Calu3 (cell line): ENCODE measurements around the gene SLC16A3. TPM values are rescaled to one million over a fixed set of nuclear protein-coding genes. Genes with fewer than 3 reads are reported as not detected.
A peak's percentile ranks its signal among the peaks of the same experiment; 100 is the strongest.

Experiments used
- BruUV-seq: library from RNA; stranded (reverse); fragments of 400-500 nt; replicated peaks from 2 replicates; lab custom pipeline; 2021; lab: Mats Ljungman, UMichigan
- CTCF ChIA-PET: fragments of 300-600 bp; sonication (Branson Sonifier 250); formaldehyde crosslinking; loops from one replicate; lab custom pipeline; 2022; ENCODE audit warnings: antibody characterized with exemption; lab: Charles Lee
- DNase-seq: peaks from one replicate; pipeline ENCODE4 v3.0.0; 2022
- H3K27ac Mint-ChIP-seq: one replicate; pipeline ENCODE4 v1.8.0; 2022; ENCODE audit warnings: mixed read lengths; ENCODE audit not compliant: unreplicated experiment
- H3K27me3 Mint-ChIP-seq: one replicate; pipeline ENCODE4 v1.8.0; 2022; ENCODE audit warnings: mixed read lengths; ENCODE audit not compliant: unreplicated experiment
- H3K36me3 Mint-ChIP-seq: one replicate; pipeline ENCODE4 v1.8.0; 2022; ENCODE audit warnings: mild to moderate bottlenecking, moderate library complexity, mixed read lengths; ENCODE audit not compliant: insufficient read depth, unreplicated experiment
- H3K4me1 Mint-ChIP-seq: one replicate; pipeline ENCODE4 v1.8.0; 2022; ENCODE audit warnings: mild to moderate bottlenecking, low read depth, mixed read lengths; ENCODE audit not compliant: unreplicated experiment
- H3K4me3 Mint-ChIP-seq: one replicate; pipeline ENCODE4 v1.8.0; 2022; ENCODE audit warnings: mild to moderate bottlenecking, low read depth, moderate library complexity, mixed read lengths; ENCODE audit not compliant: unreplicated experiment
- H3K9me3 Mint-ChIP-seq: one replicate; pipeline ENCODE4 v1.8.0; 2022; ENCODE audit warnings: low read depth, mixed read lengths; ENCODE audit not compliant: unreplicated experiment
- CTCF ChIP-seq: fragments of 200-600 bp; IDR thresholded peaks from one replicate; pipeline ENCODE4 v1.8.0; 2022; ENCODE audit warnings: antibody characterized with exemption; ENCODE audit not compliant: unreplicated experiment
- intact Hi-C: fragments of 100-400 bp; cut with micrococcal nuclease; formaldehyde crosslinking; loops from one replicate; pipeline ENCODE4 v1.10.0; 2022; ENCODE audit not compliant: unreplicated experiment
- total RNA-seq: library from RNA; stranded (reverse); gene quantifications from 2 replicates; pipeline ENCODE4 v1.2.3, GENCODE V29; 2022

Gene SLC16A3
- total RNA-seq, 1 experiment from 2014 or later, result 47.2 TPM

GRCh38 chr17:82246365-82247181, 17.7 kb downstream of the SLC16A3 start:
- no peak for TF ChIP-seq CTCF
- Mint-ChIP-seq H3K27me3 (no peaks in the 10 kb centered on the region), H3K9me3 (no peaks in the 10 kb centered on the region), H3K27ac (peak overlapping the region; percentile 77), H3K4me3 (no peak overlapping the region), H3K36me3 (peaks cover 92% of the 10 kb centered on the region), H3K4me1 (peaks cover 46% of the 10 kb centered on the region)
- peak; percentile 53 for DNase-seq
- BruUV-seq, result no TSS peak
- intact Hi-C loops, result loop anchor here (10.0 kb wide), 2 partner anchors 48 to 78 kb away; no protein-coding TSS in a partner anchor
- CTCF ChIA-PET, result interaction anchor here (0.6 to 1.7 kb wide), 4 partner anchors 10 to 164 kb away, joined by 3 to 4 read pairs (median 3); no protein-coding TSS in a partner anchor

GRCh38 chr17:82247182-82247823, 18.5 kb downstream of the SLC16A3 start:
- intact Hi-C loops, result loop anchor here (10.0 kb wide), 2 partner anchors 47 to 77 kb away; no protein-coding TSS in a partner anchor
- Mint-ChIP-seq H3K4me1 (peaks cover 43% of the 10 kb centered on the region), H3K36me3 (peaks cover 93% of the 10 kb centered on the region), H3K4me3 (no peak overlapping the region), H3K27ac (peak overlapping the region; percentile 77), H3K9me3 (no peaks in the 10 kb centered on the region), H3K27me3 (no peaks in the 10 kb centered on the region)
- TF ChIP-seq CTCF, result no peak
- no TSS peak for BruUV-seq
- CTCF ChIA-PET, result interaction anchor here (0.5 to 1.7 kb wide), 5 partner anchors 11 to 360 kb away, joined by 3 to 4 read pairs (median 3); no protein-coding TSS in a partner anchor
- DNase-seq, result no peak

- DNase-seq, result no peak
- Mint-ChIP-seq H3K4me1 (peaks cover 39% of the 10 kb centered on the region), H3K27ac (peak overlapping the region; percentile 24), H3K27me3 (no peaks in the 10 kb centered on the region), H3K9me3 (no peaks in the 10 kb centered on the region), H3K36me3 (peaks cover 94% of the 10 kb centered on the region), H3K4me3 (no peak overlapping the region)
- CTCF ChIA-PET, result interaction anchor here (0.5 to 1.7 kb wide), 2 partner anchors 42 to 360 kb away, joined by 3 read pairs; no protein-coding TSS in a partner anchor
- TF ChIP-seq CTCF, result no peak
- BruUV-seq, result no TSS peak
- intact Hi-C loops, result loop anchor here (10.0 kb wide), 2 partner anchors 47 to 77 kb away; no protein-coding TSS in a partner anchor
Observed at GRCh38 chr17:82247856-82248671, 19.2 kb downstream of the SLC16A3 start.
